BE2C (cell line): ENCODE results near the gene TCF7L2.

Experiments
- DNase-seq: peaks from one replicate; pipeline ENCODE4 v3.0.0-alpha.2; 2020
- H3K27me3 ChIP-seq: fragments of 250-450 bp; sonication (Bioruptor Pico); 2 replicates; pipeline ENCODE4 v1.5.1; 2020; ENCODE audit warnings: mild to moderate bottlenecking
- H3K36me3 ChIP-seq: fragments of 250-450 bp; sonication (Bioruptor Pico); 2 replicates; pipeline ENCODE4 v1.5.1; 2020; ENCODE audit warnings: mild to moderate bottlenecking
- H3K4me1 ChIP-seq: fragments of 250-450 bp; sonication (Bioruptor Pico); 2 replicates; pipeline ENCODE4 v1.5.1; 2020
- H3K4me3 ChIP-seq: 2 replicates; pipeline ENCODE4 v1.5.1; 2011; ENCODE audit warnings: low read depth, low read length
- H3K9me3 ChIP-seq: fragments of 250-450 bp; sonication (Bioruptor Pico); 2 replicates; pipeline ENCODE4 v1.5.1; 2020
- TF ChIP-seq, protein P1 (sequence below): IDR thresholded peaks from 2 replicates; pipeline ENCODE4 v1.5.1; 2012; ENCODE audit warnings: mild to moderate bottlenecking, low read depth, low read length

Gene TCF7L2

DNA sequence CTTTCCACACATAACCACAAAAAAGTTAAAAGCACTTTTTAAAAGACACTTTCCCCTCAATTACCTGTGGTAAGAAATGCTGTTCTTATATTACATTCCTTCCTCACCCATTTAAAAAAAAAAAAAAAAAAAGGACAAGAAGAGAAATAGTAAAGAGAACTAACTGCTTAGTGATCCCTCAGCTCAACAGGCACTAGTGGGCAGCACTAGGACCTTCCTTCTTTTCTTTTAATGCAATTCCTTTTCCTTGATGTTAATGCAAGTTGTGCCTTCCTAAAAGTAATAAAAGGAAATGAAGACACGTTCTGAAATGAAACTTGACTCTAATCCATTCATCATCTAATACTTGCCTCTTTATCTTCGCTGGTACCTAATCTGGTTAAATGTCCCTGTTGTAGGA, 189.7 kb downstream of the TCF7L2 start:
- Histone ChIP-seq H3K4me3 (no peak overlapping the region), H3K36me3 (peaks cover 39% of the 10 kb centered on the region), H3K4me1 (peaks cover 18% of the 10 kb centered on the region), H3K27me3 (no peaks in the 10 kb centered on the region), H3K9me3 (no peaks in the 10 kb centered on the region)
- no peak for DNase-seq
- TF ChIP-seq, protein P1, sequence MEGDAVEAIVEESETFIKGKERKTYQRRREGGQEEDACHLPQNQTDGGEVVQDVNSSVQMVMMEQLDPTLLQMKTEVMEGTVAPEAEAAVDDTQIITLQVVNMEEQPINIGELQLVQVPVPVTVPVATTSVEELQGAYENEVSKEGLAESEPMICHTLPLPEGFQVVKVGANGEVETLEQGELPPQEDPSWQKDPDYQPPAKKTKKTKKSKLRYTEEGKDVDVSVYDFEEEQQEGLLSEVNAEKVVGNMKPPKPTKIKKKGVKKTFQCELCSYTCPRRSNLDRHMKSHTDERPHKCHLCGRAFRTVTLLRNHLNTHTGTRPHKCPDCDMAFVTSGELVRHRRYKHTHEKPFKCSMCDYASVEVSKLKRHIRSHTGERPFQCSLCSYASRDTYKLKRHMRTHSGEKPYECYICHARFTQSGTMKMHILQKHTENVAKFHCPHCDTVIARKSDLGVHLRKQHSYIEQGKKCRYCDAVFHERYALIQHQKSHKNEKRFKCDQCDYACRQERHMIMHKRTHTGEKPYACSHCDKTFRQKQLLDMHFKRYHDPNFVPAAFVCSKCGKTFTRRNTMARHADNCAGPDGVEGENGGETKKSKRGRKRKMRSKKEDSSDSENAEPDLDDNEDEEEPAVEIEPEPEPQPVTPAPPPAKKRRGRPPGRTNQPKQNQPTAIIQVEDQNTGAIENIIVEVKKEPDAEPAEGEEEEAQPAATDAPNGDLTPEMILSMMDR = peak; percentile 60

- H3K9me3 ChIP-seq = no peaks in the 10 kb centered on the region
- H3K4me1 ChIP-seq = peaks cover 21% of the 10 kb centered on the region
- DNase-seq = no peak
- no peak overlapping the region for H3K4me3 ChIP-seq
- H3K27me3 ChIP-seq = no peaks in the 10 kb centered on the region
- peaks cover 39% of the 10 kb centered on the region for H3K36me3 ChIP-seq
- TF ChIP-seq, protein P1 = no peak
These were observed 190.3 kb downstream of the TCF7L2 start for GRCh38 chr10:113140143-113141011.

GRCh38 chr10:113142601-113143362, 192.7 kb downstream of the TCF7L2 start:
- Histone ChIP-seq H3K4me3 (no peak overlapping the region), H3K27me3 (no peaks in the 10 kb centered on the region), H3K4me1 (peaks cover 39% of the 10 kb centered on the region), H3K9me3 (no peaks in the 10 kb centered on the region), H3K36me3 (peaks cover 48% of the 10 kb centered on the region)
- TF ChIP-seq, protein P1 = no peak
- no peak for DNase-seq

- H3K4me3 ChIP-seq = no peak overlapping the region
- TF ChIP-seq, protein P1 = no peak
- H3K9me3 ChIP-seq = no peaks in the 10 kb centered on the region
- peaks cover 29% of the 10 kb centered on the region for H3K4me1 ChIP-seq
- DNase-seq = no peak
- peaks cover 62% of the 10 kb centered on the region for H3K36me3 ChIP-seq
- no peaks in the 10 kb centered on the region for H3K27me3 ChIP-seq
These were observed 194.5 kb downstream of the TCF7L2 start for GRCh38 chr10:113144576-113144975.

DNA sequence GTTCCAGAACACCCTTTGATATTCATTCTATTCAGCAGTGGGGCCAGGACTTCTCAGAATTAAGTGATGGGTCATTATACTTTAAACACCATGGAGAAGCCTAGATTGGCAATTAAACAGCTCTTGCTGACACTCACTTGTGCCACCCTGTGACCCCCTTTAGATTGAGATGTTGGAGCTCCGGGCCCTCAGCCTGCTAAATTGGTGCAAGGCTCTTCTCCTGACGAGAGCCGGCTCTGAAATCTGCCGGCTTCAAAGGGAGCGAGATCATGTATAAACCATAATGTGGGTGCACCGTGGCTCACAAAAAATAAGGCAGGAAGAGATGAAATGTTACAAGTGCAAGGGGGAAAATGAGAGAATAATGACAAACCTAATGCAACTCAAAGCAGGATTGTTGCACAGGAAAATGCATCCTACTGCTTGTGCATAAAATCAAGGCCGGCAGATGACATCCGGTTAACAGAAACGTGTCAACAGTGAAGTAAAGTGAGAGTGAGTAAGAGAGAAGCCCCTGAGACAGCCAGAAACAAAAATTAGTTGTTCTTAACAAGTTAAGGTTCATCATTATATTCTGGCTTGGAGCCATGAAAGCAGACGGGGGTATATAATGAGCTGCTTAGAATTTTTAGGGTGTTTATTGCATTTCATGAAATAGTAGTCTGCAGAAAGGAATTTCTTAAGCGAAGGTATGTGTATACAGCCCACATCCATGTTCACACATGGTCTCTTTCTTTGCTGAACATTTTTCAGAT, 198.2 kb downstream of the TCF7L2 start:
- DNase-seq = no peak
- Histone ChIP-seq H3K9me3 (no peaks in the 10 kb centered on the region), H3K27me3 (no peaks in the 10 kb centered on the region), H3K4me3 (no peak overlapping the region), H3K36me3 (peaks cover 72% of the 10 kb centered on the region), H3K4me1 (peaks cover 21% of the 10 kb centered on the region)
- TF ChIP-seq, protein P1 = no peak
